ENCODE results near the gene RBBP8NL.

Gene RBBP8NL

DNA sequence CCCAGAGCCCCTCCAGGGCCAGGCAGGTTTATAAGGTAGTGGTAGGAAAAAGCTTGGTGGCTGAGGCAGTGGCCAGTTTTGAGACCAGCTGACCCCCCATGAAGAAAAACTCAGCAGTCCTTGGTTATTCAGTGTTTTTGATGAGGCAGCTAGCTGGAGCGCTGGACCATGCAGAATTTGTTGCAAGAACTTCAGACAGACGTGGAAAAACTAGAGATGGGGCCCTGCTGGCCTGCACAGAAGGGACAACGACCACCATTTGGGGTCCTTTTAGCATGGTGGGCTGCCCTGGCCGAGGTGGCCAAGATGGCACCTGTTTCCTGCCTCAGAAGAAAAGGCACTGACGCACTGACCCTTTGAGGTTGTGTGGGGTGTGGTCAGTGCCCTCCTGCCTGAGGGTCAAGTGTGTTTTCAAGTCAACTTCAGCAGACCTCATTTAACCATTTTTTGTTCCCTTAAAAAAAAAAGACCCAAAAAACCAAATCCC lies 37.7 kb downstream of the RBBP8NL start:
- Mint-ChIP-seq H3K4me3 (no peak overlapping the region), H3K27me3 (no peaks in the 10 kb centered on the region), H3K27ac (peak overlapping the region in 1 of 2 donors; percentile 41), H3K36me3 (ENCODE audit: insufficient read depth) (peaks cover 43% of the 10 kb centered on the region), H3K9me3 (no peaks in the 10 kb centered on the region), H3K4me1 (ENCODE audit: low read depth in 2 of 2) (peaks cover 28 to 31% of the 10 kb centered on the region in 2 donors)
- ATAC-seq (replicated peaks) (no peak), DNase-seq (no peak)

DNA sequence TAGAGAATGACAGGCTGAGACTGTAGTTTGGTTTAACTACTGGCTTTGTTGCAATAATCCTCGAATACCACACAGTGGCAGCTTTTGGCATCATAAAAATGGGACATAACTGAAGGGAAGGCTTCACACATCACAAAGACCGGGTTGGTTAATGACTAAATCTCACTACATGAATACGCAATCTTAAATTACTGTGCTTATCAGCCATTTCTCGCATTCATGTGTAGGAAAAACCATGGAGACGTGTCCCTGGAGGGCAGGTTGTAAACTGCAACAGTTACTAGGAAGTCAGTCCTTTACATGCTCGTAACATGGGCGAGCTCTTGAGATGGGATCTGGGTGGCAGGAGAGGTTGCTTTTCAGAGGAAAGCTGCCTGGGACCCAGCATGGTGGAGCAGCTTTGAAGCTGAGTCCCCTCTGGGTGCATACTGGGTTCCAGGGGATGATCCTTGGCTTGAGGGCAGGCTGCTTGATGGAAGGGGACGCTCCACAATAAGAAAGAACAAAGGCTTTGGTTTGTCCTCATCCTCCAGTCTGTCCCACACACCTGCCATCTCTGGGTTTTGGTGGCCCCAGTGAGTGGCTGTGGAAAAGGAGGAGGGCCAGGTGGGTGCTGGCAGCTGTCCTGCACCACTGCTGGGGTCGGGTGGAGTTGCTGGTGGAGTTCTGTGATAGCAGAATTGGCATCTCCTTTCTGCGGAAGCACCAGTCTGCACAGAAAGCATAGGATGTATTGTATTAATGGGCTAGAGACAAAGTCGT lies 38.3 kb downstream of the RBBP8NL start:
- ATAC-seq (replicated peaks) (no peak), DNase-seq (no peak)
- Mint-ChIP-seq H3K27me3 (no peaks in the 10 kb centered on the region), H3K27ac (peak overlapping the region in 1 of 2 donors; percentile 41), H3K4me3 (peak overlapping the region; percentile 88 to 93), H3K9me3 (no peaks in the 10 kb centered on the region), H3K4me1 (ENCODE audit: low read depth in 2 of 2) (peaks cover 30 to 34% of the 10 kb centered on the region in 2 donors), H3K36me3 (ENCODE audit: insufficient read depth) (peaks cover 43% of the 10 kb centered on the region)

DNA sequence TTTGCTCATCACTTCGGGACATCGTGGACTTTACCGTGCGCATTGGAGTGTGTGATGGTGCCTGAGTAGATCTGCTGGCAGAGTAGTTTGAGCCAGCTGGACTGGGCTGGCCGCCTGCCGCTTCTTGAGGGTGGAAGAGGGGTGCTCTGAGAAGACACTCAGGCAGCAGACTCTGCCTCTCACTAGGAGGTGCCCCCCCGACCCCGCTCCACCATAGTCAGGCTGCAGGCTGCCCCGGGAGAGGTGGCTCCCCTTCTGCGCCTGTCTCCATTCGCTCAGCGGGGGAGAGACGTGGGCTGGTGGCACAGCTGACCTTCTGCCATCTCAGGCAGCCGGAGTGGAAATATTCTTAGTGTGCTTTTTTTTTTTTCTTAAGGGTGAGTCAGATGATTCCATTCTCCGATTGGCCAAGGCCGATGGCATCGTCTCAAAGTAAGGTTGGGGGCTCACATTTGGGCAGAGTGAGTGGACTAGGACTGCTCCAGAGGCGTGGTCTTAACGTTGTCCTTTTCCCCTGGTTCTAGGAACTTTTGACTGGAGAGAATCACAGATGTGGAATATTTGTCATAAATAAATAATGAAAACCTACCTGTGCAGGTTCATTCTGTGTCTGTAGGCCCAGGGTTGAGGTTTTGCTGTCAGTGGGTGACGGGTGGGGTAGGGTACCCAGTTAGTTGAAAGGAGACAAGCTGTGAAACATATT lies 39.3 kb downstream of the RBBP8NL start:
- Mint-ChIP-seq H3K4me1 (ENCODE audit: low read depth in 2 of 2) (peaks cover 33 to 34% of the 10 kb centered on the region in 2 donors), H3K27me3 (no peaks in the 10 kb centered on the region), H3K27ac (peak overlapping the region; percentile 95 to 96), H3K9me3 (no peaks in the 10 kb centered on the region), H3K36me3 (ENCODE audit: insufficient read depth) (peaks cover 43% of the 10 kb centered on the region), H3K4me3 (peak overlapping the region; percentile 88 to 93)
- ATAC-seq (replicated peaks) = no peak
- DNase-seq = no peak

DNA sequence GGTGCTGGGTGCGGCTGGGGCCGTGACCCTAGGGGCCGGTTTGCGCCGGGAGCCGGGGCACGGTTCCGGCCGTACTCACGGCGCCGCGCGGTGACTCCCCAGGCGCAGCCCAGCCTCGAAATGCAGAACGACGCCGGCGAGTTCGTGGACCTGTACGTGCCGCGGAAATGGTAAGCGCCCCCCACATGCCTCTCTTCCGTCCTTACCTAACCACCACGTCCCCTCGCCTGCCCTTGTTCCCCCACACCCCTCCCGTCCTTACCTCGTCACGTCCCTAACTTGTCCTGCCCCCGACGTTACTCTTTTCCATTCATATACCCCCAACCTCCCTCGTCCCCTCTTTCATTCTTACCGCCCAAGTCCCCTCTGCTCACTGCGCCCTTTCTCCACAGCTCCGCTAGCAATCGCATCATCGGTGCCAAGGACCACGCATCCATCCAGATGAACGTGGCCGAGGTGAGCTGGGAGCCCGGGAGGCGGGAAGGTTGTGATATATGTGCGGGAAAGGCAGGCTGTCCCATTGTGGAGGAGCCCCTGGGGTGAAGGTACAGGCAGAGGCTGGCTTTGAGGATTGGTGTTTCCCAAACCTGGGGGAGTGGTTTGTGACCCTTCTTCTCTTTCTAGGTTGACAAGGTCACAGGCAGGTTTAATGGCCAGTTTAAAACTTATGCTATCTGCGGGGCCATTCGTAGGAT lies 40.0 kb downstream of the RBBP8NL start:
- ATAC-seq (replicated peaks) = peak; percentile 57
- Mint-ChIP-seq H3K36me3 (ENCODE audit: insufficient read depth) (peaks cover 43% of the 10 kb centered on the region), H3K4me3 (peak overlapping the region; percentile 88 to 93), H3K27me3 (no peaks in the 10 kb centered on the region), H3K4me1 (ENCODE audit: low read depth in 2 of 2) (peaks cover 38% of the 10 kb centered on the region in 2 donors), H3K27ac (peak overlapping the region; percentile 95 to 96), H3K9me3 (no peaks in the 10 kb centered on the region)
- DNase-seq = peak in 1 of 3 experiments; percentile 43

DNA sequence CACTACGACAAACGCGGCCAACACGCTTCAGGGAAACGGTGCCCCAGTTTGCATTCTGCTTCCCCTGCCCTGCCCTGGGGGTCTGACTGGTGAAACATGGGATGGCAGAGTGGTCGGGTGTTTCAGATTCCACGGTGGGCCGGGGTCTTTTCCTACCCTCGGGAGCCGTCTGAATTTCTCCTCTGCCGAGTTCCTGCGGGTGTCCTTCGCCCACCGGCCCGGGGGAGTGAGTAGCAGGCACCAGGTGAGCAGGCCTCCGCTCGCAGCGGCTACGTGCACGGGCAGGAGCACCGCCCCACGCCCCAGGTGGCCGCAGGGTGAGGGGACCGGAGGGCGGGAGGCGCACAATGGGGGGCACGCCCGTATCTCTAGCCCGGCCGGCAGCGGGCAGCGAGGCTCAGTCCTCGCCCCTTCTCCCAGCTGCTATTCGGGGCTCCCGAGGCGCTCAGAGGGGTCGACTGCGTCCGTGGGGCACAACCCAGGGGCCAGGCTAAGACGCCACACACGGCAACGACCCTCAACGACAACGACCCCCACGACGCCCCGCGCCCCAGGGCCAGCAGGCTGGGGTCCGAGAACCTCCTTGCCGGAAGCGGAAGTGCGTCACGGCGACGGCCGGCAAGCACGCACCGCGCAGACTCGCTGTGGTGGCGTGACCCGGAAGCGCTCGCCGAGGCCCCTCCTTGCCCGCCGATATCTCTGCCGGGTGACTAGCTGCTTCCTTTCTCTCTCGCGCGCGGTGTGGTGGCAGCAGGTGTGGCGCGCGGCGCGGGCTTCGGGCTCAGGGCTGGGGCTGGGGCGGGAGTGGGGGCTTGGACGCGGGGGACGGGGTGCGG lies 40.7 kb downstream of the RBBP8NL start, which contains the start of gene RPS21:
Gene RPS21, plus strand, starts transcription at position 721 of the 836 bp plus-strand sequence. CDS start 236 bp downstream, outside the sequence.
- Mint-ChIP-seq H3K4me1 (ENCODE audit: low read depth in 2 of 2) (peaks cover 38 to 42% of the 10 kb centered on the region in 2 donors), H3K27ac (peak within 1 kb of the TSS; percentile 95 to 96), H3K36me3 (ENCODE audit: insufficient read depth) (peaks cover 48% of the 10 kb centered on the region), H3K4me3 (peak within 1 kb of the TSS; percentile 88 to 93), H3K27me3 (no peaks in the 10 kb centered on the region), H3K9me3 (peaks cover 0 to 4% of the 10 kb centered on the region in 2 donors)
- ATAC-seq (replicated peaks) (peak; percentile 92), DNase-seq (peak; percentile 89 to 93 (median 91))

DNA sequence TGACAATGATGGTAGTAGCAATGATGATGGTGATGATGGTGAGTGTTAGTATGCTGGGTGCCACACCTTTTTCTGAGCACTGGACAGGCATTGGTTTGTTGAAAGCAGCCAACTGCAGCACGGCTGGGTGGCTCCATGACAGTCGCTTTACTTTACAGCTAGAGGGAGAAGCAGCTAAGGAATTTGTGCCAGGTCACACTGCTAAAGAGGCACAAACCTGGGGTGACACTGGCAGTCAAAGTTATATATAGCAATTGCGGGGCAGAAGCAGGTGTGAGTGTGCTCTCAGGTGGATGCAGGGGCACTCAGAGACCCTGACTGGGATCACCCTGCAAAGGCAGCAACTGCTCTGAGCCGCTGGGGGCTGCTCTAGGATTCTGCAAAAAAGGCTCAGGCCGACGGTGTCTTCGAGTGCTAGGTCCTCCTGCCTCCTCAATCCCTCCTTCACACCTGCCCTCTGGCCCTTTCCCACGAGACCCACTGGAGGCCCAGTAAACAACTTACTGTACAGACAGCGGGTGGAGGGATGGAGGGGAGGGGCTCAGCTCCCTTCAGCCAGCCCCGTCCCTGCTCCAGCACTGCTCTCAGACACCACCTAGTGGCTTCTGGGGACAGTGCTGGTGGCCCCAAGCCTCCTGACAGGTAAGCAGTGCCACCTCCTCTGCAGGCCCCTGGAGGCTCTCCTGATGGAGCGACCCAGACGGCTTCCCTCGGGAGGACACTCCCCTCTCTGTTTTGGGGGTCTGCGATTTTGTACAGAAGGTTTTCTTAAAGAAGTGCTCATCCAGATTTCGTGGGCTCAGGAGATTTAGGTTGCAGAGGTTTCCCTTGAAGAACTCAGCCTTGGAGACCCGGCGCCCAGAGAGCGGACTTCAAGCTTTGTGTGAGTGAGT lies 44.8 kb downstream of the RBBP8NL start:
- DNase-seq = peak; percentile 72 to 73 (median 73)
- Mint-ChIP-seq H3K4me1 (ENCODE audit: low read depth in 2 of 2) (peaks cover 26 to 29% of the 10 kb centered on the region in 2 donors), H3K4me3 (no peak overlapping the region), H3K9me3 (peaks cover 0 to 4% of the 10 kb centered on the region in 2 donors), H3K27me3 (no peaks in the 10 kb centered on the region), H3K27ac (peak overlapping the region; percentile 1 to 28), H3K36me3 (ENCODE audit: insufficient read depth) (peaks cover 25% of the 10 kb centered on the region)
- ATAC-seq (replicated peaks) = peak; percentile 54

DNA sequence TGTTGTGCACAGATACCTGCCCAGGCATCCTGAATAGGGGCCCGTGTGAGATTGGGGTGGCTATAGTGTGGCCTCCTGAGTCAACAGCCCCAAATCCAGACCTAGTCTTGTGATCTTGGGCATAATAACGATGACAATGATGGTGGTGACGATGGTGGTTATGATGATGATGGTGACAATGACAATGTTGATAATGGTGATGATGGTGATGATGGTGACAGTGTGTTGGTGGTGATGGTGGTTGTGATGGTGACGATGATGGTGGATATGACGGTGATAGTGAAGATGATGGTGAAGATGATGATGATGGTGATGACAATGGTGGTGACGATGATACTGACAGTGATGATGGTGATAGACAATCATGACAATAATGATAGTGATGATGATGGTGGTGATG lies 45.5 kb downstream of the RBBP8NL start:
- Mint-ChIP-seq H3K36me3 (ENCODE audit: insufficient read depth) (peaks cover 18% of the 10 kb centered on the region), H3K27ac (no peak overlapping the region), H3K4me3 (no peak overlapping the region), H3K4me1 (ENCODE audit: low read depth in 2 of 2) (peaks cover 22 to 25% of the 10 kb centered on the region in 2 donors), H3K27me3 (no peaks in the 10 kb centered on the region), H3K9me3 (peaks cover 0 to 4% of the 10 kb centered on the region in 2 donors)
- DNase-seq = no peak
- ATAC-seq (replicated peaks) = no peak

DNA sequence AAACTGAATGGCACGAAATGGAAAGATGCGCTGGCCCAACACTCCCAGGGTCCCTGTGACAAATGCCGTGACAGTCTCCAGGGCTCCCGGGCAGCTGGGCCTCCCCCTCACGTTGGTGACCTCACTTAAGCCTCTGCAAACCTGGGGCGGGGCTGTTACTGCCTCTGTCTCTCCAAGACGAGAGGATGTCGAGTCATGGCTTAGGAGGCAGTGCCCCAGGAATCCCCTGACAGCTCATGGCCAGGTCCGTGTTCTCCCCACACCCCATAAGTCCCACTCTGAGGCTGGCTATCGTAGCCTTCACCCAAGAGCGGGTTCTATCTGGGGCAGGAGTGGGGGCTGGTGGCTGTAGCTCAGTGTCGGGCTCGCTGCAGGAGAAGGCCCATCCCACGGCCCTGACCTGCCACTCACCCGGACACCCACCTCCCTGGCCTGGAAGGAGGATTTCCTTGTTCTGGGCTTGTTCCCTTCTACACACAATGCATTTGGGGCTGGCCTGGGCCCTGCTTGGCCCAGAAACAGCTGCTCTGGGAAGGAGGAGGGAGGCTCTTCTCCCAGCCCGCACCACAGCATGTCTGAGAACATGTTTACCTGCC lies 46.0 kb downstream of the RBBP8NL start:
- no peak for DNase-seq
- Mint-ChIP-seq H3K4me3 (no peak overlapping the region), H3K27ac (no peak overlapping the region), H3K36me3 (ENCODE audit: insufficient read depth) (peaks cover 14% of the 10 kb centered on the region), H3K27me3 (no peaks in the 10 kb centered on the region), H3K4me1 (ENCODE audit: low read depth in 2 of 2) (peaks cover 22 to 25% of the 10 kb centered on the region in 2 donors), H3K9me3 (peaks cover 0 to 4% of the 10 kb centered on the region in 2 donors)
- ATAC-seq (replicated peaks) = no peak

DNA sequence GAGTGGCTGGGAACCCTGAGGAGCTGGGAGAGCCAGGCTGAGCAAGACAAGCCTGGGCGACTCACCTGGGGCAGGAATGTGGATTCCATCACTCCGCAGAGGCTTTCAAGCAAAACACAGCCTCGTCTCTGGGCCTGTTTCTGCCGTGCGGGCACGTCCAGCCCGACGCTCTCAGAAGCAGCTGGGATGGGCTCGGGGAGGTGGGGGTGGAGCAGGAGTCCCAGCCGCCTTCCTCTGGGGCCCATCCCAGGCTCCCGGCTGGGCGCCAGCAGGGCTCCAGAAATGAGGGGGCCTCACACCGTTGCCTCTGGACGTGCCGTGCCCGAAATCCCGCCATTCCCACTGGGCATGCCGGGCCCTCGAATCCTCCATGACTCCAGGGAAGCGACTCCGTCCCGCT lies 49.1 kb downstream of the RBBP8NL start:
- ATAC-seq (replicated peaks) (no peak), DNase-seq (no peak)
- peaks cover under 1 to 7% of the 10 kb centered on the region in 2 donors for H3K27me3 Mint-ChIP-seq
- peaks cover 0 to 4% of the 10 kb centered on the region in 2 donors for H3K9me3 Mint-ChIP-seq
- peaks cover 5 to 13% of the 10 kb centered on the region in 2 donors for H3K4me1 Mint-ChIP-seq (ENCODE audit: low read depth in 2 of 2)
- no peak overlapping the region for H3K4me3 Mint-ChIP-seq
- H3K27ac Mint-ChIP-seq = no peak overlapping the region
- H3K36me3 Mint-ChIP-seq (ENCODE audit: insufficient read depth) = peaks cover 5% of the 10 kb centered on the region

DNA sequence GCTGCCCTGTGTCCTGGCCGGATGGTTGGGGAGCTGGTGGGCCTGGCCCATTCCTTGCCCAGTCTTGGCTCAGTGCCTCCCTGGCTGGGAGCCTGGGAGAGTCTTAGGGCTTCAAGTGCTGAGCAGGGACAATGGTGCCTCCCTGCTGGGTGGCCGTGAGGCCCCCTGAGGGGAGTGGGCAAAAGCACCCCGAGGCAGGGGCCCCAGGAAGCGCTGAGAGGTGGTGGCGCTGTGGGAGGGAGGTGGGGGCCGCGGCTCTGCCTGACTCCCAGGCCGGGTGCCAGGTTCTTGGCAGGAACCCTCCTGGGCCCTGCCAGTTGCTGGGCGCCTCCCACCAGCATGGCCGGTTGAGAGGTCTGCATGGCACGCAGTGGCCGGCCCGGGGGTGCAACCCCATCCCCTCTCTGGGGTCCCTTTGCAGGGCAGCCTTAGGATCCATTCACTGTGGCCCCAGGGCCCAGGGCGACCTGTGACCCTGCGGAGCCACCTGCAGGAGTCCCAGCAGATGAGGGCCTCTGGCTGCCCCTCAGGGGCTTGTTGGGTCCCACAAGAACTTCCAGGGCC lies 49.6 kb downstream of the RBBP8NL start:
- Mint-ChIP-seq H3K27ac (no peak overlapping the region), H3K9me3 (peaks cover 0 to 4% of the 10 kb centered on the region in 2 donors), H3K36me3 (ENCODE audit: insufficient read depth) (peaks cover 5% of the 10 kb centered on the region), H3K4me1 (ENCODE audit: low read depth in 2 of 2) (peaks cover 2 to 11% of the 10 kb centered on the region in 2 donors), H3K27me3 (peaks cover 6 to 7% of the 10 kb centered on the region in 2 donors), H3K4me3 (no peak overlapping the region)
- DNase-seq (no peak), ATAC-seq (replicated peaks) (no peak)

DNA sequence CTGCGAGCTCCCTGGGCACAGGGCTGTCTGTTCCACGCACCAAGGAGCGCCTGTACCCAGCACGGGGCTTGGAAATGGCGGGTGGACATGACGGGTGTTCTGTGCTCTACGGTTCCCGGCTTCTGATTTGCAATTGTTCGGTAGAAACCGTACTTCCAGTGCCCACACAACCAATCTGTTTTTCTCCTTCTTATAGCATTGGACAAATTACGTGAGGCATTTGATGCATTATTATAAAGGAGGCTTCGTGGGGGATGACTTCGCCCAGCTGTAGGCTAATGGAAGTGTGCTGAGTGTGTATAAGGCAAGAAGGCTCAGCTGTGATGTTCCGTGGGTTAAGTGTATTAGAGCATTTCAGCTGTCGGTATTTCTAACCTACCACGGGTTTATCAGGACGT lies 50.3 kb downstream of the RBBP8NL start:
- Mint-ChIP-seq H3K4me3 (no peak overlapping the region), H3K27me3 (peaks cover 7% of the 10 kb centered on the region in 2 donors), H3K27ac (no peak overlapping the region), H3K9me3 (peaks cover 0 to 3% of the 10 kb centered on the region in 2 donors), H3K4me1 (ENCODE audit: low read depth in 2 of 2) (peaks cover 0 to 7% of the 10 kb centered on the region in 2 donors), H3K36me3 (ENCODE audit: insufficient read depth) (peaks cover 4% of the 10 kb centered on the region)
- ATAC-seq (replicated peaks) (no peak), DNase-seq (no peak)

Measured in effector memory CD8-positive, alpha-beta T cell (primary cell).